ENCODE results near the gene SOX6. TPM values are rescaled to one million over a fixed set of nuclear protein-coding genes. Genes with fewer than 3 reads are reported as not detected.

SOX6 gene
- polyA plus RNA-seq, 1 experiment = 6.0 TPM

DNA sequence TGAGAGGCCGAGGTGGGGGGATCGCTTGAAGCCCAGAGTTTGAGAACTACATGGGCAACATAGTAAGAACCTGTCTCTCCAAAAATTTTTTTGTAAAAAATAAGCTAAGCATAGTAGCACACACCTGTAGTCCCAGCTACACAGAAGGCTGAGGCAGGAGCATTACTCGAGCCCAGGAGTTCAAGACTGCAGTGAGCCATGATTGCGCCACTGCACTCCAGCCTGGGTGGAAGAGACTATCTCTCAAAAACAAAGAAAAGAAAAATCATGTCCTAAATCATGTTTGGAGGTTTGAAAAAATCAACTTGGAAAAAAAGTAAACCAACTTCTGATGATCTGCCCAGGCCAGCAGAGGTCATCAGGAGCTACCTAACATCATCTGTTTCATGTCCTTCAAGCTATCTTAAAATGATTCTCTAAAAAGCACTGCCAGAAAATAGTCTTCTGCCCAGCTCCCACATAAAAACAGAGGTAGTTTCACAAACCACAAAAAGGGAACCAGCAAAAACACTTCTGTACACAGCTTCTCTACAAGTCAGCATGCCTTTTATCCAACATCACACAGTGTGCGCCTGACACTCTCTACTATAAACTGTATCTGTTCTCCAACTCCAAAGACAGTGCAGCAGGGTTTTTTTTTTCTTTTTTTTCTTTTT, 165.0 kb downstream of the SOX6 start:
- CTCF ChIA-PET = no interaction called here
- TF ChIP-seq, protein P1, sequence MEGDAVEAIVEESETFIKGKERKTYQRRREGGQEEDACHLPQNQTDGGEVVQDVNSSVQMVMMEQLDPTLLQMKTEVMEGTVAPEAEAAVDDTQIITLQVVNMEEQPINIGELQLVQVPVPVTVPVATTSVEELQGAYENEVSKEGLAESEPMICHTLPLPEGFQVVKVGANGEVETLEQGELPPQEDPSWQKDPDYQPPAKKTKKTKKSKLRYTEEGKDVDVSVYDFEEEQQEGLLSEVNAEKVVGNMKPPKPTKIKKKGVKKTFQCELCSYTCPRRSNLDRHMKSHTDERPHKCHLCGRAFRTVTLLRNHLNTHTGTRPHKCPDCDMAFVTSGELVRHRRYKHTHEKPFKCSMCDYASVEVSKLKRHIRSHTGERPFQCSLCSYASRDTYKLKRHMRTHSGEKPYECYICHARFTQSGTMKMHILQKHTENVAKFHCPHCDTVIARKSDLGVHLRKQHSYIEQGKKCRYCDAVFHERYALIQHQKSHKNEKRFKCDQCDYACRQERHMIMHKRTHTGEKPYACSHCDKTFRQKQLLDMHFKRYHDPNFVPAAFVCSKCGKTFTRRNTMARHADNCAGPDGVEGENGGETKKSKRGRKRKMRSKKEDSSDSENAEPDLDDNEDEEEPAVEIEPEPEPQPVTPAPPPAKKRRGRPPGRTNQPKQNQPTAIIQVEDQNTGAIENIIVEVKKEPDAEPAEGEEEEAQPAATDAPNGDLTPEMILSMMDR (IDR thresholded peaks at IDR 0.05; ENCODE audit: low read depth, low read length) = no peak
- no peak overlapping the region for H3K27ac ChIP-seq (ENCODE audit: low read depth, low read length)
- H3K4me3 ChIP-seq (ENCODE audit: low read depth, low read length) = no peak overlapping the region
- DNase-seq (ENCODE audit: low read depth, low spot score) = no peak
- POLR2A ChIA-PET = interaction anchor here (0.6 kb wide), 1 partner anchor 415 kb away, joined by 3 read pairs; no protein-coding TSS in a partner anchor
- no peaks in the 10 kb centered on the region for H3K9me3 ChIP-seq (ENCODE audit: control insufficient read depth, insufficient read depth, low read length)
- H3K27me3 ChIP-seq (ENCODE audit: control insufficient read depth, insufficient read depth, low read length) = no peaks in the 10 kb centered on the region

DNA sequence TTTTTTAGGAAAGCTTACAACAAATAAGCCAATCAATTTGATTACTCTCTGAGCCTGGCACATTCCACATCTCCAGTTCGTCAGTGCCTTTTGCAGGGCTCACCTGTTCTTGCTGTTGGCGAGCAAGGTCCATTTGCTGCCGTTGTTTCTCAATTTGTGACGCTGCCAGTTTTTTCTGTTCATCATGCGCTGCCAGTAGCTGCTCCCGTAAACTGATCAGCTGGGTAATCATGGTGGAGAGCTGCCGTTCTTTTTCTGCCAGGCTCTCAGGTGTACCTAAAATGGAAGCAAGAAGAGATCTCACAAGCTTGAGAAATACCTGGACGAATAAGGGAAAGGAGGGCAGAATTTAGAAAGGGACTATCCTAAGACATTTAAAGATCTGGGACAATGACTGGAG, 169.7 kb downstream of the SOX6 start:
- Histone ChIP-seq H3K9me3 (ENCODE audit: control insufficient read depth, insufficient read depth, low read length) (no peaks in the 10 kb centered on the region), H3K27me3 (ENCODE audit: control insufficient read depth, insufficient read depth, low read length) (no peaks in the 10 kb centered on the region), H3K27ac (ENCODE audit: low read depth, low read length) (no peak overlapping the region), H3K4me3 (ENCODE audit: low read depth, low read length) (no peak overlapping the region)
- CTCF ChIA-PET = no interaction called here
- TF ChIP-seq, protein P1 (IDR thresholded peaks at IDR 0.05; ENCODE audit: low read depth, low read length) = no peak
- POLR2A ChIA-PET = no interaction called here
- DNase-seq (ENCODE audit: low read depth, low spot score) = no peak

DNA sequence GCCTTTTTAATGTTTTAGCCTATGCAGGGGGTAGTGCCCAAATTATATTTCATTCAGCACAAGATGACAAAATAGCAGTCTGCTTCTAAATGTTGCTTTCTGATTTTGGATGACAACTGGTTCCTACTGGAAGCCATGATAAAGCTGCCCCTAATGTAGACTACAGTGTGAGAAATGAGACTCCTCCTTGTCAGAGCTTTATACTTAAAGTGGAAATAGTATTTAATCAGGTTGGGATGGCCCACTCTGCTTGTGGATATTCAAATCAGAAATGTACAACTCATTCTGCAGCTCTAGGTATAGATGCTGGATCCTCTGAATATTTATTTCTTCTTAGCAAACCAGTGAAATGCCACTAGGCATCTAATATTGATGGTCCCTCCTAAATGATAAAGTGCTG, 171.3 kb downstream of the SOX6 start:
- Histone ChIP-seq H3K27me3 (ENCODE audit: control insufficient read depth, insufficient read depth, low read length) (no peaks in the 10 kb centered on the region), H3K27ac (ENCODE audit: low read depth, low read length) (no peak overlapping the region), H3K9me3 (ENCODE audit: control insufficient read depth, insufficient read depth, low read length) (no peaks in the 10 kb centered on the region), H3K4me3 (ENCODE audit: low read depth, low read length) (no peak overlapping the region)
- CTCF ChIA-PET = interaction anchor here (0.8 to 1.7 kb wide), 2 partner anchors 10 to 428 kb away, joined by 3 to 5 read pairs; no protein-coding TSS in a partner anchor
- TF ChIP-seq, protein P1 (IDR thresholded peaks at IDR 0.05; ENCODE audit: low read depth, low read length) = no peak
- no peak for DNase-seq (ENCODE audit: low read depth, low spot score)
- POLR2A ChIA-PET = interaction anchor here (0.9 kb wide), 1 partner anchor 422 kb away, joined by 5 read pairs; no protein-coding TSS in a partner anchor

DNA sequence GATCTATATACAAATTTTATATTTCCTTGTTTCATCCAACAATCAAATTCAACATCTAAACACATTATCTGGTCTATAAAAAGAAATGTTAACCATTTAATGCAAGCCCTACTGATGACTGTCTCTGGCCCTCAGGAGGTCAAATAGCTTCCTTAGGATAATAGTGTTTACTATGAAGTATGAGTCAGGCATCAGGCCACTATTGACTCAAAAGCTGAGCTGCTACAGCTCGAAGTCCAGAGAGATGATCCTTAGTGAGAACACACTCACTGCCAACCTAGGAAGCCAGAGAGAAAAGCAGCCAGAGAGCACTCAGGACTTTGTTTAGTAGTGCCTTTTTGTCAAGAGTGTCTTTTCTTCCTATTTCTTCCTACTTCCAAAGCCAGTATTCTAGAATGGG, 171.8 kb downstream of the SOX6 start:
- H3K27ac ChIP-seq (ENCODE audit: low read depth, low read length) = no peak overlapping the region
- no peaks in the 10 kb centered on the region for H3K27me3 ChIP-seq (ENCODE audit: control insufficient read depth, insufficient read depth, low read length)
- peak; percentile 54 for DNase-seq (ENCODE audit: low read depth, low spot score)
- no peak overlapping the region for H3K4me3 ChIP-seq (ENCODE audit: low read depth, low read length)
- ChIA-PET CTCF (interaction anchor here (0.7 to 1.7 kb wide), 4 partner anchors 9 to 429 kb away, joined by 3 to 5 read pairs (median 3); no protein-coding TSS in a partner anchor), POLR2A (interaction anchor here (0.9 kb wide), 1 partner anchor 422 kb away, joined by 5 read pairs; no protein-coding TSS in a partner anchor)
- H3K9me3 ChIP-seq (ENCODE audit: control insufficient read depth, insufficient read depth, low read length) = no peaks in the 10 kb centered on the region
- TF ChIP-seq, protein P1 (IDR thresholded peaks at IDR 0.05; ENCODE audit: low read depth, low read length) = no peak

DNA sequence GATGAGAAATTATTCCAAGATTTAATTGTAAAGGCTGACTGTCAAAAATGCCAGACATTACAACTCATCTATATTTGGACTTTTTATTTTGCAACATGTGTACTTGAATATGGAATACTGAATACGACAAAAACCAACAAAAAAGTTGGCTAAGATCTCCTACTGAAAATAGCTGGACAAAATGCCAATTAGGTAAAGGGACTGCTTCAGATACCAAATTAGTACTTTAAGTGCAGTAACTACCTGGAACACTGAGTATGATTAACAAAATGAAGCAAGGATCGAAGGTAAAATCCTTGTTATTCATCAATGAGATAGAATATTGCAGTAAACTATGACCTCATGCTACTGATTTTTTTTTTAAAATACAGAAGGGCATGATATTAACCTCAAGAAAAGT, 173.8 kb downstream of the SOX6 start:
- Histone ChIP-seq H3K27ac (ENCODE audit: low read depth, low read length) (no peak overlapping the region), H3K9me3 (ENCODE audit: control insufficient read depth, insufficient read depth, low read length) (no peaks in the 10 kb centered on the region), H3K27me3 (ENCODE audit: control insufficient read depth, insufficient read depth, low read length) (no peaks in the 10 kb centered on the region), H3K4me3 (ENCODE audit: low read depth, low read length) (no peak overlapping the region)
- no peak for DNase-seq (ENCODE audit: low read depth, low spot score)
- TF ChIP-seq, protein P1 (IDR thresholded peaks at IDR 0.05; ENCODE audit: low read depth, low read length) = no peak
- CTCF ChIA-PET = interaction anchor here (0.6 kb wide), 1 partner anchor 652 kb away, joined by 3 read pairs; no protein-coding TSS in a partner anchor
- POLR2A ChIA-PET = no interaction called here

All from AG04450 (cell line).